Measurements from ENCODE around the gene KHNYN.
"Not testable (repeated sequence)": the region's sequence is repeated elsewhere in the genome, so short reads cannot be mapped to it uniquely, and the experiment has no call there.

The KHNYN gene

GRCh38 chr14:24456980-24457379, 27.2 kb downstream of the KHNYN start:
- H3K4me1 ChIP-seq (ENCODE audit: control insufficient read depth in 1 of 2, insufficient read depth in 2 of 2, low read length in 2 of 2): no peaks in the 10 kb centered on the region
- H3K4me3 ChIP-seq (ENCODE audit: low read depth in 1 of 2, low read length in 2 of 2): no peak overlapping the region
- no peaks in the 10 kb centered on the region for H3K9me3 ChIP-seq (ENCODE audit: control insufficient read depth in 1 of 2, low read length in 2 of 2)
- H3K9ac ChIP-seq (ENCODE audit: low read depth in 1 of 2, low read length in 2 of 2): no peak overlapping the region
- no peaks in the 10 kb centered on the region for H3K27me3 ChIP-seq (ENCODE audit: control insufficient read depth in 1 of 2, insufficient read depth in 2 of 2, low read length in 2 of 2)
- no peaks in the 10 kb centered on the region for H3K36me3 ChIP-seq (ENCODE audit: control insufficient read depth in 1 of 2, insufficient read depth in 2 of 2, low read length in 2 of 2)
- H3K27ac ChIP-seq (ENCODE audit: low read depth, low read length): no peak overlapping the region

GRCh38 chr14:24458736-24459135, 29.0 kb downstream of the KHNYN start:
- Histone ChIP-seq H3K4me1 (ENCODE audit: control insufficient read depth in 1 of 2, insufficient read depth in 2 of 2, low read length in 2 of 2) (no peaks in the 10 kb centered on the region), H3K36me3 (ENCODE audit: control insufficient read depth in 1 of 2, insufficient read depth in 2 of 2, low read length in 2 of 2) (no peaks in the 10 kb centered on the region), H3K9ac (ENCODE audit: low read depth in 1 of 2, low read length in 2 of 2) (no peak overlapping the region), H3K27me3 (ENCODE audit: control insufficient read depth in 1 of 2, insufficient read depth in 2 of 2, low read length in 2 of 2) (no peaks in the 10 kb centered on the region), H3K4me3 (ENCODE audit: low read depth in 1 of 2, low read length in 2 of 2) (no peak overlapping the region), H3K9me3 (ENCODE audit: control insufficient read depth in 1 of 2, low read length in 2 of 2) (no peaks in the 10 kb centered on the region), H3K27ac (ENCODE audit: low read depth, low read length) (no peak overlapping the region)

DNA sequence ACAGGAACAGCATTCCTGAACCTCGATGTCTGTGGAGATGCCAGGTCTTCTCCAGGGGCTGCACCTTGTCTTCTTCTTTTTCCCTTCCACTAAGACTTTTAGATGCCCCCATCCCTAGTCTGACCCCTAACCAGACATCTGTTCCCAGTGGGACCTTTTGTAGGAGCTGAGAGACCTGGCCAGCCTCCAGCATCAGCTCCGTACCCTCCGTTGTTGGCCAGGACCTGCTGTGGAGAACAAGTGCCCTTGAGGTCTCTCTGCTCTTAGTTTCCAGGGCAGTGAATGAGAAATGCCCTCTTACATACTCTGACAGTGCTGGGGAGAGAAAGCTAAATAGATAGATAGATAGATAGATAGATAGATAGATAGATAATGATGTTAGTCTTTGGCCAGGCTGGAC, 29.6 kb downstream of the KHNYN start:
- Histone ChIP-seq H3K27me3 (ENCODE audit: control insufficient read depth in 1 of 2, insufficient read depth in 2 of 2, low read length in 2 of 2) (no peaks in the 10 kb centered on the region), H3K9ac (ENCODE audit: low read depth in 1 of 2, low read length in 2 of 2) (no peak overlapping the region), H3K27ac (ENCODE audit: low read depth, low read length) (no peak overlapping the region), H3K4me3 (ENCODE audit: low read depth in 1 of 2, low read length in 2 of 2) (no peak overlapping the region), H3K9me3 (ENCODE audit: control insufficient read depth in 1 of 2, low read length in 2 of 2) (no peaks in the 10 kb centered on the region), H3K36me3 (ENCODE audit: control insufficient read depth in 1 of 2, insufficient read depth in 2 of 2, low read length in 2 of 2) (no peaks in the 10 kb centered on the region), H3K4me1 (ENCODE audit: control insufficient read depth in 1 of 2, insufficient read depth in 2 of 2, low read length in 2 of 2) (no peaks in the 10 kb centered on the region)

GRCh38 chr14:24461336-24461735, 31.6 kb downstream of the KHNYN start:
- Histone ChIP-seq H3K27me3 (ENCODE audit: control insufficient read depth in 1 of 2, insufficient read depth in 2 of 2, low read length in 2 of 2) (no peaks in the 10 kb centered on the region), H3K4me1 (ENCODE audit: control insufficient read depth in 1 of 2, insufficient read depth in 2 of 2, low read length in 2 of 2) (no peaks in the 10 kb centered on the region), H3K9ac (ENCODE audit: low read depth in 1 of 2, low read length in 2 of 2) (no peak overlapping the region), H3K9me3 (ENCODE audit: control insufficient read depth in 1 of 2, low read length in 2 of 2) (no peaks in the 10 kb centered on the region), H3K27ac (ENCODE audit: low read depth, low read length) (no peak overlapping the region), H3K4me3 (ENCODE audit: low read depth in 1 of 2, low read length in 2 of 2) (no peak overlapping the region), H3K36me3 (ENCODE audit: control insufficient read depth in 1 of 2, insufficient read depth in 2 of 2, low read length in 2 of 2) (no peaks in the 10 kb centered on the region)

- no peaks in the 10 kb centered on the region for H3K9me3 ChIP-seq (ENCODE audit: control insufficient read depth in 1 of 2, low read length in 2 of 2)
- no peaks in the 10 kb centered on the region for H3K4me1 ChIP-seq (ENCODE audit: control insufficient read depth in 1 of 2, insufficient read depth in 2 of 2, low read length in 2 of 2)
- no peak overlapping the region for H3K4me3 ChIP-seq (ENCODE audit: low read depth in 1 of 2, low read length in 2 of 2)
- no peak overlapping the region for H3K27ac ChIP-seq (ENCODE audit: low read depth, low read length)
- H3K9ac ChIP-seq (ENCODE audit: low read depth in 1 of 2, low read length in 2 of 2): no peak overlapping the region
- no peaks in the 10 kb centered on the region for H3K36me3 ChIP-seq (ENCODE audit: control insufficient read depth in 1 of 2, insufficient read depth in 2 of 2, low read length in 2 of 2)
- no peaks in the 10 kb centered on the region for H3K27me3 ChIP-seq (ENCODE audit: control insufficient read depth in 1 of 2, insufficient read depth in 2 of 2, low read length in 2 of 2)
Observed at GRCh38 chr14:24463017-24463883, 33.5 kb downstream of the KHNYN start.

- Histone ChIP-seq H3K9me3 (ENCODE audit: control insufficient read depth in 1 of 2, low read length in 2 of 2) (no peaks in the 10 kb centered on the region), H3K9ac (ENCODE audit: low read depth in 1 of 2, low read length in 2 of 2) (no peak overlapping the region), H3K4me3 (ENCODE audit: low read depth in 1 of 2, low read length in 2 of 2) (no peak overlapping the region), H3K4me1 (ENCODE audit: control insufficient read depth in 1 of 2, insufficient read depth in 2 of 2, low read length in 2 of 2) (no peaks in the 10 kb centered on the region), H3K36me3 (ENCODE audit: control insufficient read depth in 1 of 2, insufficient read depth in 2 of 2, low read length in 2 of 2) (no peaks in the 10 kb centered on the region), H3K27ac (ENCODE audit: low read depth, low read length) (no peak overlapping the region), H3K27me3 (ENCODE audit: control insufficient read depth in 1 of 2, insufficient read depth in 2 of 2, low read length in 2 of 2) (no peaks in the 10 kb centered on the region)
Observed at GRCh38 chr14:24463884-24464785, 34.4 kb downstream of the KHNYN start.

GRCh38 chr14:24465368-24465767, 35.6 kb downstream of the KHNYN start:
- H3K9me3 ChIP-seq (ENCODE audit: control insufficient read depth in 1 of 2, low read length in 2 of 2): no peaks in the 10 kb centered on the region
- no peaks in the 10 kb centered on the region for H3K36me3 ChIP-seq (ENCODE audit: control insufficient read depth in 1 of 2, insufficient read depth in 2 of 2, low read length in 2 of 2)

GRCh38 chr14:24465805-24466204, 36.1 kb downstream of the KHNYN start:
- Histone ChIP-seq H3K4me3 (ENCODE audit: low read depth in 1 of 2, low read length in 2 of 2) (no peak overlapping the region), H3K9me3 (ENCODE audit: control insufficient read depth in 1 of 2, low read length in 2 of 2) (no peaks in the 10 kb centered on the region), H3K4me1 (ENCODE audit: control insufficient read depth in 1 of 2, insufficient read depth in 2 of 2, low read length in 2 of 2) (no peaks in the 10 kb centered on the region), H3K27me3 (ENCODE audit: control insufficient read depth in 1 of 2, insufficient read depth in 2 of 2, low read length in 2 of 2) (no peaks in the 10 kb centered on the region), H3K27ac (ENCODE audit: low read depth, low read length) (no peak overlapping the region), H3K36me3 (ENCODE audit: control insufficient read depth in 1 of 2, insufficient read depth in 2 of 2, low read length in 2 of 2) (no peaks in the 10 kb centered on the region), H3K9ac (ENCODE audit: low read depth in 1 of 2, low read length in 2 of 2) (no peak overlapping the region)

More at GRCh38 chr14:24465368-24465767, 35.6 kb downstream of the KHNYN start:
- Histone ChIP-seq H3K4me1 (ENCODE audit: control insufficient read depth in 1 of 2, insufficient read depth in 2 of 2, low read length in 2 of 2) (no peaks in the 10 kb centered on the region), H3K4me3 (ENCODE audit: low read depth in 1 of 2, low read length in 2 of 2) (no peak overlapping the region), H3K27me3 (ENCODE audit: control insufficient read depth in 1 of 2, insufficient read depth in 2 of 2, low read length in 2 of 2) (no peaks in the 10 kb centered on the region), H3K27ac (ENCODE audit: low read depth, low read length) (no peak overlapping the region), H3K9ac (ENCODE audit: low read depth in 1 of 2, low read length in 2 of 2) (no peak overlapping the region)

DNA sequence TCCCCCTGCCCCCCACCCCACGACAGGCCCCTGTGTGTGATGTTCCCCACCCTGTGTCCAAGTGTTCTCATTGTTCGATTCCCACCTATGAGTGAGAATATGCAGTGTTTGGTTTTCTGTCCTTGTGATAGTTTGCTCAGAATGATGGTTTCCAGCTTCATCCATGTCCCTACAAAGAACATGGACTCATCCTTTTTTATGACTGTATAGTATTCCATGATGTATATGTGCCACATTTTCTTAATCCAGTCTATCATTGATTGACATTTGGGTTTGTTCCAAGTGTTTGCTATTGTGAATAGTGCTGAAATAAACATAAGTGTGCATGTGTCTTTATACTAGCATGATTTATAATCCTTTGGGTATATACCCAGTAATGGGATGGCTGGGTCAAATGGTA, 40.7 kb downstream of the KHNYN start:
- not testable (repeated sequence) for H3K36me3 ChIP-seq (ENCODE audit: control insufficient read depth in 1 of 2, insufficient read depth in 2 of 2, low read length in 2 of 2); H3K9ac ChIP-seq (ENCODE audit: low read depth in 1 of 2, low read length in 2 of 2); H3K4me3 ChIP-seq (ENCODE audit: low read depth in 1 of 2, low read length in 2 of 2); H3K4me1 ChIP-seq (ENCODE audit: control insufficient read depth in 1 of 2, insufficient read depth in 2 of 2, low read length in 2 of 2); H3K27me3 ChIP-seq (ENCODE audit: control insufficient read depth in 1 of 2, insufficient read depth in 2 of 2, low read length in 2 of 2); H3K9me3 ChIP-seq (ENCODE audit: control insufficient read depth in 1 of 2, low read length in 2 of 2); H3K27ac ChIP-seq (ENCODE audit: low read depth, low read length)

- Histone ChIP-seq H3K27me3 (ENCODE audit: control insufficient read depth in 1 of 2, insufficient read depth in 2 of 2, low read length in 2 of 2) (no peaks in the 10 kb centered on the region), H3K9ac (ENCODE audit: low read depth in 1 of 2, low read length in 2 of 2) (no peak overlapping the region)
Observed at GRCh38 chr14:24473211-24473610, 43.5 kb downstream of the KHNYN start.

More at GRCh38 chr14:24473211-24473610, 43.5 kb downstream of the KHNYN start:
- no peaks in the 10 kb centered on the region for H3K4me1 ChIP-seq (ENCODE audit: control insufficient read depth in 1 of 2, insufficient read depth in 2 of 2, low read length in 2 of 2)
- no peaks in the 10 kb centered on the region for H3K36me3 ChIP-seq (ENCODE audit: control insufficient read depth in 1 of 2, insufficient read depth in 2 of 2, low read length in 2 of 2)
- no peak overlapping the region for H3K27ac ChIP-seq (ENCODE audit: low read depth, low read length)
- no peaks in the 10 kb centered on the region for H3K9me3 ChIP-seq (ENCODE audit: control insufficient read depth in 1 of 2, low read length in 2 of 2)
- H3K4me3 ChIP-seq (ENCODE audit: low read depth in 1 of 2, low read length in 2 of 2): no peak overlapping the region

Measured in duodenal mucosa (tissue), 2 donors.